Loucy (cell line): ENCODE results near the gene STPG2.

Experiments
- CTCF ChIP-seq: fragments of 200-600 bp; sonication (generic); conservative IDR thresholded peaks from 2 replicates; pipeline ENCODE4 v1.5.1; 2014; ENCODE audit warnings: mild to moderate bottlenecking, antibody characterized with exemption, low read length
- EZH2phosphoT487 ChIP-seq: fragments of 200-600 bp; IDR thresholded peaks from 2 replicates; pipeline ENCODE4 v1.6.1; 2018; ENCODE audit warnings: antibody characterized with exemption, mild to moderate bottlenecking, moderate library complexity, borderline replicate concordance

- TF ChIP-seq CTCF, result no peak
- TF ChIP-seq EZH2phosphoT487, result no peak
These were observed 452.1 kb downstream of the STPG2 start for GRCh38 chr4:97691111-97691605.
